ENCODE results near the gene CHCHD10. TPM values are rescaled to one million over a fixed set of nuclear protein-coding genes. Genes with fewer than 3 reads are reported as not detected.

The CHCHD10 gene
- polyA plus RNA-seq, 1 of the 3 experiments (the other 2 are of a cell fraction) = 70.1 TPM

DNA sequence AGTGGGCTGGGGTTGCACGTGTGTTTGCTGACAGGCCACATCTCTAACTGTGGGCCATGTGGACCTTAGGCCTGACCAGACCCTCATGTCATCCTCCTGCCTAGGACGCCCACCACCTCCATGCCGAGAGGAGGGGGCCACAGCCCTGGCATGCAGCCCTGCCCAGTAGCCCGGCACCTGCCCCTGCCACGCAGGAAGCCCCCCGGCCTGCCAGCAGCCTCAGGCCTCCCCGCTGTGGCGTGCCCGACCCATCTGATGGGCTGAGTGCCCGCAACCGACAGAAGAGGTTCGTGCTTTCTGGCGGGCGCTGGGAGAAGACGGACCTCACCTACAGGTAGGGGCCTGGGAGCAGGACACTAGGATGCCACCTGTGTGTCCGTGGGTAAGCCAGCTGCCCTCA lies 11.3 kb upstream of the CHCHD10 start:
- H3K9me3 ChIP-seq = no peaks in the 10 kb centered on the region
- ChIA-PET POLR2A (no interaction called here), CTCF (interaction anchor here (1.1 to 2.4 kb wide), 4 partner anchors 9 to 71 kb away, joined by 3 to 13 read pairs (median 4); no protein-coding TSS in a partner anchor)
- no peak overlapping the region for H3K4me3 ChIP-seq (ENCODE audit: low read depth in 2 of 2, low read length in 1 of 2)
- peaks cover 0 to 3% of the 10 kb centered on the region in 2 experiments for H3K36me3 ChIP-seq (replicated peaks in 1 of 2; ENCODE audit: control insufficient read depth in 1 of 2, insufficient read depth in 2 of 2, low read length in 1 of 2)
- no peaks in the 10 kb centered on the region for H3K27me3 ChIP-seq (ENCODE audit: insufficient read depth)
- no peak overlapping the region for H2AFZ ChIP-seq (ENCODE audit: low read depth)
- TF ChIP-seq FOSL2 (IDR thresholded peaks at IDR 0.05; ENCODE audit: borderline replicate concordance, low read depth) = no peak
- TF ChIP-seq, protein P1, sequence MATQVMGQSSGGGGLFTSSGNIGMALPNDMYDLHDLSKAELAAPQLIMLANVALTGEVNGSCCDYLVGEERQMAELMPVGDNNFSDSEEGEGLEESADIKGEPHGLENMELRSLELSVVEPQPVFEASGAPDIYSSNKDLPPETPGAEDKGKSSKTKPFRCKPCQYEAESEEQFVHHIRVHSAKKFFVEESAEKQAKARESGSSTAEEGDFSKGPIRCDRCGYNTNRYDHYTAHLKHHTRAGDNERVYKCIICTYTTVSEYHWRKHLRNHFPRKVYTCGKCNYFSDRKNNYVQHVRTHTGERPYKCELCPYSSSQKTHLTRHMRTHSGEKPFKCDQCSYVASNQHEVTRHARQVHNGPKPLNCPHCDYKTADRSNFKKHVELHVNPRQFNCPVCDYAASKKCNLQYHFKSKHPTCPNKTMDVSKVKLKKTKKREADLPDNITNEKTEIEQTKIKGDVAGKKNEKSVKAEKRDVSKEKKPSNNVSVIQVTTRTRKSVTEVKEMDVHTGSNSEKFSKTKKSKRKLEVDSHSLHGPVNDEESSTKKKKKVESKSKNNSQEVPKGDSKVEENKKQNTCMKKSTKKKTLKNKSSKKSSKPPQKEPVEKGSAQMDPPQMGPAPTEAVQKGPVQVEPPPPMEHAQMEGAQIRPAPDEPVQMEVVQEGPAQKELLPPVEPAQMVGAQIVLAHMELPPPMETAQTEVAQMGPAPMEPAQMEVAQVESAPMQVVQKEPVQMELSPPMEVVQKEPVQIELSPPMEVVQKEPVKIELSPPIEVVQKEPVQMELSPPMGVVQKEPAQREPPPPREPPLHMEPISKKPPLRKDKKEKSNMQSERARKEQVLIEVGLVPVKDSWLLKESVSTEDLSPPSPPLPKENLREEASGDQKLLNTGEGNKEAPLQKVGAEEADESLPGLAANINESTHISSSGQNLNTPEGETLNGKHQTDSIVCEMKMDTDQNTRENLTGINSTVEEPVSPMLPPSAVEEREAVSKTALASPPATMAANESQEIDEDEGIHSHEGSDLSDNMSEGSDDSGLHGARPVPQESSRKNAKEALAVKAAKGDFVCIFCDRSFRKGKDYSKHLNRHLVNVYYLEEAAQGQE (IDR thresholded peaks at IDR 0.05; ENCODE audit: low read depth, low read length) = no peak
- TF ChIP-seq GATA2 (CRISPR knock-in tag; IDR thresholded peaks at IDR 0.05) = no peak
- TF ChIP-seq EP300 (IDR thresholded peaks at IDR 0.05; ENCODE audit: borderline replicate concordance in 1 of 2, low read depth in 1 of 2, low read length in 1 of 2) = no peak
- no peak for TF ChIP-seq SMC3 (IDR thresholded peaks at IDR 0.05; ENCODE audit: low read depth, low read length)
- TF ChIP-seq GABPA (IDR thresholded peaks at IDR 0.05; ENCODE audit: low read depth) = no peak
- TF ChIP-seq, protein P2, sequence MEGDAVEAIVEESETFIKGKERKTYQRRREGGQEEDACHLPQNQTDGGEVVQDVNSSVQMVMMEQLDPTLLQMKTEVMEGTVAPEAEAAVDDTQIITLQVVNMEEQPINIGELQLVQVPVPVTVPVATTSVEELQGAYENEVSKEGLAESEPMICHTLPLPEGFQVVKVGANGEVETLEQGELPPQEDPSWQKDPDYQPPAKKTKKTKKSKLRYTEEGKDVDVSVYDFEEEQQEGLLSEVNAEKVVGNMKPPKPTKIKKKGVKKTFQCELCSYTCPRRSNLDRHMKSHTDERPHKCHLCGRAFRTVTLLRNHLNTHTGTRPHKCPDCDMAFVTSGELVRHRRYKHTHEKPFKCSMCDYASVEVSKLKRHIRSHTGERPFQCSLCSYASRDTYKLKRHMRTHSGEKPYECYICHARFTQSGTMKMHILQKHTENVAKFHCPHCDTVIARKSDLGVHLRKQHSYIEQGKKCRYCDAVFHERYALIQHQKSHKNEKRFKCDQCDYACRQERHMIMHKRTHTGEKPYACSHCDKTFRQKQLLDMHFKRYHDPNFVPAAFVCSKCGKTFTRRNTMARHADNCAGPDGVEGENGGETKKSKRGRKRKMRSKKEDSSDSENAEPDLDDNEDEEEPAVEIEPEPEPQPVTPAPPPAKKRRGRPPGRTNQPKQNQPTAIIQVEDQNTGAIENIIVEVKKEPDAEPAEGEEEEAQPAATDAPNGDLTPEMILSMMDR (IDR thresholded peaks at IDR 0.05) = no peak
- no peak for TF ChIP-seq JUND (IDR thresholded peaks at IDR 0.05)
- no peak for TF ChIP-seq RCOR1 (IDR thresholded peaks at IDR 0.05; ENCODE audit: low read length)
- TF ChIP-seq RFX5 (IDR thresholded peaks at IDR 0.05; ENCODE audit: low read length) = no peak
- TF ChIP-seq RAD21 (IDR thresholded peaks at IDR 0.05; ENCODE audit: low read length) = no peak
- no peak for TF ChIP-seq EZH2phosphoT487 (IDR thresholded peaks at IDR 0.05; ENCODE audit: borderline replicate concordance, low read depth)
- TF ChIP-seq NRF1 (IDR thresholded peaks at IDR 0.05; ENCODE audit: low read depth, low read length) = no peak
- TF ChIP-seq MXI1 (IDR thresholded peaks at IDR 0.05; ENCODE audit: low read depth, low read length) = no peak
- TF ChIP-seq, protein P3, sequence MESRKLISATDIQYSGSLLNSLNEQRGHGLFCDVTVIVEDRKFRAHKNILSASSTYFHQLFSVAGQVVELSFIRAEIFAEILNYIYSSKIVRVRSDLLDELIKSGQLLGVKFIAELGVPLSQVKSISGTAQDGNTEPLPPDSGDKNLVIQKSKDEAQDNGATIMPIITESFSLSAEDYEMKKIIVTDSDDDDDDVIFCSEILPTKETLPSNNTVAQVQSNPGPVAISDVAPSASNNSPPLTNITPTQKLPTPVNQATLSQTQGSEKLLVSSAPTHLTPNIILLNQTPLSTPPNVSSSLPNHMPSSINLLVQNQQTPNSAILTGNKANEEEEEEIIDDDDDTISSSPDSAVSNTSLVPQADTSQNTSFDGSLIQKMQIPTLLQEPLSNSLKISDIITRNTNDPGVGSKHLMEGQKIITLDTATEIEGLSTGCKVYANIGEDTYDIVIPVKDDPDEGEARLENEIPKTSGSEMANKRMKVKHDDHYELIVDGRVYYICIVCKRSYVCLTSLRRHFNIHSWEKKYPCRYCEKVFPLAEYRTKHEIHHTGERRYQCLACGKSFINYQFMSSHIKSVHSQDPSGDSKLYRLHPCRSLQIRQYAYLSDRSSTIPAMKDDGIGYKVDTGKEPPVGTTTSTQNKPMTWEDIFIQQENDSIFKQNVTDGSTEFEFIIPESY (IDR thresholded peaks at IDR 0.05; ENCODE audit: borderline replicate concordance, low read depth) = no peak
- TF ChIP-seq POLR2AphosphoS5 (IDR thresholded peaks at IDR 0.05; ENCODE audit: low read depth, low read length) = no peak
- TF ChIP-seq, protein P4, sequence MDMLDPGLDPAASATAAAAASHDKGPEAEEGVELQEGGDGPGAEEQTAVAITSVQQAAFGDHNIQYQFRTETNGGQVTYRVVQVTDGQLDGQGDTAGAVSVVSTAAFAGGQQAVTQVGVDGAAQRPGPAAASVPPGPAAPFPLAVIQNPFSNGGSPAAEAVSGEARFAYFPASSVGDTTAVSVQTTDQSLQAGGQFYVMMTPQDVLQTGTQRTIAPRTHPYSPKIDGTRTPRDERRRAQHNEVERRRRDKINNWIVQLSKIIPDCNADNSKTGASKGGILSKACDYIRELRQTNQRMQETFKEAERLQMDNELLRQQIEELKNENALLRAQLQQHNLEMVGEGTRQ (IDR thresholded peaks at IDR 0.05; ENCODE audit: borderline replicate concordance, low read depth, low read length) = no peak
- H3K4me2 ChIP-seq = no peak overlapping the region
- H4K20me1 ChIP-seq (ENCODE audit: insufficient read depth) = no peaks in the 10 kb centered on the region
- H3K79me2 ChIP-seq (ENCODE audit: insufficient read depth) = no peaks in the 10 kb centered on the region
- WGBS (ENCODE audit: low lambda C conversion rate) = no CpG with 5 or more reads among the region's 16 CpGs
- H3K27ac ChIP-seq (ENCODE audit: low read depth in 2 of 2, low read length in 1 of 2) = no peak overlapping the region
- H3K9ac ChIP-seq = no peak overlapping the region
- peaks cover 0 to 29% of the 10 kb centered on the region in 2 experiments; a peak in 2 of 4 replicates for H3K4me1 ChIP-seq (ENCODE audit: control insufficient read depth in 1 of 2, insufficient read depth in 2 of 2, low read depth in 1 of 2, low read length in 1 of 2)
- no peaks in the 10 kb centered on the region for H3K9me2 ChIP-seq
- peaks cover 10% of the 10 kb centered on the region for H3F3A ChIP-seq (replicated peaks; ENCODE audit: insufficient read depth)
- DNase-seq = no peak
